HEK293 (cell line): Measurements from ENCODE around the gene PARD3.
A peak's percentile ranks its signal among the peaks of the same experiment; 100 is the strongest.

Experiments
- CTCF ChIA-PET: fragments of 350-600 bp; formaldehyde crosslinking; extraction: SDS; loops from one replicate; lab custom pipeline; 2021; ENCODE audit warnings: antibody characterized with exemption; lab: Yijun Ruan, JAX
- POLR2A ChIA-PET: fragments of 300-600 bp; formaldehyde crosslinking; extraction: SDS; loops from one replicate; lab custom pipeline; 2020; ENCODE audit warnings: antibody characterized with exemption, inconsistent platforms; lab: Yijun Ruan, JAX
- H3K27ac ChIP-seq: fragments of 200-500 bp; sonication (Bioruptor generic); 2 replicates; pipeline ENCODE4 v1.5.1; 2014; ENCODE audit warnings: low read depth, low read length, control low read depth, inconsistent platforms; ENCODE audit errors: extremely low read depth
- H3K36me3 ChIP-seq, 2 experiments: fragments of 200-500 bp in 1 of 2; sonication (Bioruptor generic) in 1 of 2; 1 replicate in 1 of 2; 2 replicates in 1 of 2; pipeline ENCODE4 v1.5.1; 2014 to 2017; ENCODE audit warnings: inconsistent platforms in 2 of 2, low read length in 2 of 2; ENCODE audit not compliant: control insufficient read depth in 2 of 2, insufficient read depth in 1 of 2
- H3K4me1 ChIP-seq: fragments of 200-500 bp; sonication (Bioruptor generic); 2 replicates; pipeline ENCODE4 v1.5.1; 2014; ENCODE audit warnings: mild to moderate bottlenecking, low read length, inconsistent platforms; ENCODE audit not compliant: control insufficient read depth, insufficient read depth
- H3K4me3 ChIP-seq: 2 replicates; pipeline ENCODE4 v1.5.1; 2011; ENCODE audit warnings: low read depth, mild to moderate bottlenecking, control low read depth, low read length, moderate library complexity
- H3K9me3 ChIP-seq: fragments of 200-500 bp; sonication (Bioruptor generic); 2 replicates; pipeline ENCODE4 v1.5.1; 2014; ENCODE audit warnings: low read depth, low read length, inconsistent platforms; ENCODE audit not compliant: control insufficient read depth, insufficient read depth
- BCL11B ChIP-seq: fragments of 450-650 bp; formaldehyde crosslinking; IDR thresholded peaks from 2 replicates; pipeline ENCODE4 v1.5.1; 2016; ENCODE audit warnings: low read depth, missing biosample characterization, missing genetic modification characterization
- FEZF1 ChIP-seq: fragments of 450-650 bp; formaldehyde crosslinking; IDR thresholded peaks from 2 replicates; pipeline ENCODE4 v1.5.1; 2016; ENCODE audit warnings: missing biosample characterization, missing genetic modification characterization
- PATZ1 ChIP-seq: fragments of 450-650 bp; formaldehyde crosslinking; IDR thresholded peaks from 2 replicates; pipeline ENCODE4 v1.5.1; 2016; ENCODE audit warnings: missing biosample characterization, missing genetic modification characterization
- PRDM2 ChIP-seq: fragments of 450-650 bp; formaldehyde crosslinking; IDR thresholded peaks from 2 replicates; pipeline ENCODE4 v1.5.1; 2016; ENCODE audit warnings: missing biosample characterization, missing genetic modification characterization, borderline replicate concordance
- SALL2 ChIP-seq: fragments of 450-650 bp; formaldehyde crosslinking; IDR thresholded peaks from 2 replicates; pipeline ENCODE4 v1.5.0; 2017; ENCODE audit warnings: missing biosample characterization, mild to moderate bottlenecking, missing genetic modification characterization, borderline replicate concordance
- SCRT1 ChIP-seq: fragments of 450-650 bp; formaldehyde crosslinking; IDR thresholded peaks from 2 replicates; pipeline ENCODE4 v1.5.1; 2016; ENCODE audit warnings: missing biosample characterization, missing genetic modification characterization, borderline replicate concordance
- SCRT2 ChIP-seq: fragments of 450-650 bp; formaldehyde crosslinking; IDR thresholded peaks from 2 replicates; pipeline ENCODE4 v1.5.1; 2016; ENCODE audit warnings: missing biosample characterization, missing genetic modification characterization
- ZBTB17 ChIP-seq: fragments of 450-650 bp; formaldehyde crosslinking; IDR thresholded peaks from 2 replicates; pipeline ENCODE4 v1.5.1; 2016; ENCODE audit warnings: missing biosample characterization, missing genetic modification characterization
- ZIC2 ChIP-seq: fragments of 450-650 bp; formaldehyde crosslinking; IDR thresholded peaks from 2 replicates; pipeline ENCODE4 v1.5.1; 2016; ENCODE audit warnings: missing biosample characterization, missing genetic modification characterization
- ZNF114 ChIP-seq: fragments of 450-650 bp; formaldehyde crosslinking; IDR thresholded peaks from 2 replicates; pipeline ENCODE4 v1.5.0; 2017; ENCODE audit warnings: missing biosample characterization, missing genetic modification characterization
- ZNF121 ChIP-seq: fragments of 450-650 bp; formaldehyde crosslinking; IDR thresholded peaks from 2 replicates; pipeline ENCODE4 v1.5.1; 2016; ENCODE audit warnings: missing biosample characterization, missing genetic modification characterization
- ZNF146 ChIP-seq: fragments of 450-650 bp; formaldehyde crosslinking; IDR thresholded peaks from 2 replicates; pipeline ENCODE4 v1.5.1; 2016; ENCODE audit warnings: missing biosample characterization, missing genetic modification characterization
- ZNF23 ChIP-seq: fragments of 450-650 bp; formaldehyde crosslinking; IDR thresholded peaks from 2 replicates; pipeline ENCODE4 v1.5.1; 2016; ENCODE audit warnings: missing biosample characterization, missing genetic modification characterization, borderline replicate concordance
- ZNF292 ChIP-seq: fragments of 450-650 bp; formaldehyde crosslinking; IDR thresholded peaks from 2 replicates; pipeline ENCODE4 v1.5.1; 2016; ENCODE audit warnings: low read depth, missing biosample characterization, missing genetic modification characterization, borderline replicate concordance
- ZNF473 ChIP-seq: fragments of 450-650 bp; formaldehyde crosslinking; IDR thresholded peaks from 2 replicates; pipeline ENCODE4 v1.5.1; 2017; ENCODE audit warnings: missing biosample characterization, missing genetic modification characterization
- ZNF48 ChIP-seq: fragments of 450-650 bp; formaldehyde crosslinking; IDR thresholded peaks from 2 replicates; pipeline ENCODE4 v1.5.1; 2016; ENCODE audit warnings: missing biosample characterization, missing genetic modification characterization
- ZNF561 ChIP-seq: fragments of 450-650 bp; IDR thresholded peaks from 2 replicates; pipeline ENCODE4 v1.5.1; 2018; ENCODE audit warnings: missing biosample characterization, missing genetic modification characterization, borderline replicate concordance
- ZNF654 ChIP-seq: fragments of 450-650 bp; formaldehyde crosslinking; IDR thresholded peaks from 2 replicates; pipeline ENCODE4 v1.5.1; 2016; ENCODE audit warnings: low read depth, missing biosample characterization, missing genetic modification characterization
- ZNF660 ChIP-seq: fragments of 450-650 bp; IDR thresholded peaks from 2 replicates; pipeline ENCODE4 v1.5.1; 2018; ENCODE audit warnings: missing biosample characterization, mild to moderate bottlenecking, missing genetic modification characterization
- ZNF707 ChIP-seq: fragments of 450-650 bp; formaldehyde crosslinking; IDR thresholded peaks from 2 replicates; pipeline ENCODE4 v1.5.1; 2016; ENCODE audit warnings: missing biosample characterization, missing genetic modification characterization
- ZNF837 ChIP-seq: fragments of 450-650 bp; formaldehyde crosslinking; IDR thresholded peaks from 2 replicates; pipeline ENCODE4 v1.5.1; 2016; ENCODE audit warnings: missing biosample characterization, missing genetic modification characterization
- TF ChIP-seq, protein P1 (sequence below): fragments of 450-650 bp; formaldehyde crosslinking; IDR thresholded peaks from 2 replicates; pipeline ENCODE4 v1.5.1; 2017; ENCODE audit warnings: missing biosample characterization, missing genetic modification characterization

PARD3 gene

GRCh38 chr10:34637418-34637911, 177.6 kb downstream of the PARD3 start (continued):
- TF ChIP-seq ZNF660 (tag by site-specific recombination) (0 out of 2 replicates have a peak, but pooled peaks have one; percentile 28), FEZF1 (tag by site-specific recombination) (no peak), SALL2 (tag by site-specific recombination) (no peak), ZNF23 (tag by site-specific recombination) (no peak), ZIC2 (no peak), ZNF561 (tag by site-specific recombination) (no peak), ZNF292 (no peak), ZNF48 (tag by site-specific recombination) (no peak), ZBTB17 (tag by site-specific recombination) (no peak), ZNF837 (no peak), SCRT2 (tag by site-specific recombination) (peak; percentile 69), SCRT1 (tag by site-specific recombination) (0 out of 2 replicates have a peak, but pooled peaks have one; percentile 18), PATZ1 (tag by site-specific recombination) (0 out of 2 replicates have a peak, but pooled peaks have one; percentile 28), ZNF473 (tag by site-specific recombination) (no peak), ZNF654 (tag by site-specific recombination) (peak; percentile 74), ZNF121 (tag by site-specific recombination) (no peak), PRDM2 (no peak)
- TF ChIP-seq, protein P1, sequence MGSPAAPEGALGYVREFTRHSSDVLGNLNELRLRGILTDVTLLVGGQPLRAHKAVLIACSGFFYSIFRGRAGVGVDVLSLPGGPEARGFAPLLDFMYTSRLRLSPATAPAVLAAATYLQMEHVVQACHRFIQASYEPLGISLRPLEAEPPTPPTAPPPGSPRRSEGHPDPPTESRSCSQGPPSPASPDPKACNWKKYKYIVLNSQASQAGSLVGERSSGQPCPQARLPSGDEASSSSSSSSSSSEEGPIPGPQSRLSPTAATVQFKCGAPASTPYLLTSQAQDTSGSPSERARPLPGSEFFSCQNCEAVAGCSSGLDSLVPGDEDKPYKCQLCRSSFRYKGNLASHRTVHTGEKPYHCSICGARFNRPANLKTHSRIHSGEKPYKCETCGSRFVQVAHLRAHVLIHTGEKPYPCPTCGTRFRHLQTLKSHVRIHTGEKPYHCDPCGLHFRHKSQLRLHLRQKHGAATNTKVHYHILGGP (tag by site-specific recombination): no peak

DNA sequence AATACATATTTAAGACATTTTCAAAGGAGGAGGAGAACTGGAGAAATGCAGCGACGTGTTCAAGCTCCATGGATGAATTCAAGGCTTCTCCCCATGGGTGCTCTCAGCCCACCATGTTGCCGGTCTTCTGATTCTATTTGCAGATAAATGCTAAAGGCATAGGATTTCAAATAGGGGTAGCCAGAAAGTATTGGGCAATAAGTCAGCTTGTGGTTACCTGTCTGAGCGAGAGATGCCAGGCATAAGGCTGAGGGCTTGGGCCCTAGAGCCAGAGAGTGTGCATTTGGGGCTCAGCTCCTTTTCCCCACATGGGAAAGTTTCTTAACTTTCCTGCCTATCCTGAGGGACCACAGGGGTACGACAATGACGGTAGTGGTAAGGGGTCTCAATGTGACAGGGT, 180.0 kb downstream of the PARD3 start:
- CTCF ChIA-PET: interaction anchor here (1.1 kb wide), 1 partner anchor 96 kb away, joined by 3 read pairs; no protein-coding TSS in a partner anchor
- no peaks in the 10 kb centered on the region for H3K4me1 ChIP-seq
- TF ChIP-seq ZNF707 (tag by site-specific recombination): no peak
- no peak for TF ChIP-seq ZNF114 (tag by site-specific recombination)
- no peak for TF ChIP-seq BCL11B (tag by site-specific recombination)
- no peak for TF ChIP-seq ZNF146 (tag by site-specific recombination)
- H3K9me3 ChIP-seq: no peaks in the 10 kb centered on the region
- no peak overlapping the region for H3K4me3 ChIP-seq
- no peaks in the 10 kb centered on the region for H3K36me3 ChIP-seq
- no peak overlapping the region for H3K27ac ChIP-seq
- POLR2A ChIA-PET: no interaction called here
